Keratinocyte (primary cell): ENCODE results near the gene MTSS2. TPM values are rescaled to one million over a fixed set of nuclear protein-coding genes. Genes with fewer than 3 reads are reported as not detected.

Source experiments
- DNase-seq: peaks from one replicate; pipeline ENCODE4 v3.0.0-alpha.2; 2011; ENCODE audit warnings: low read depth, missing footprints, low spot score
- FAIRE-seq: peaks from 2 replicates; lab custom pipeline; 2011; peaks lifted over from hg19 to GRCh38; lab: Jason Lieb, UNC
- H2AFZ ChIP-seq: 2 replicates; pipeline ENCODE4 v1.6.0; 2012; ENCODE audit warnings: low read length, control low read depth, inconsistent platforms; ENCODE audit not compliant: control insufficient read depth
- H3K27ac ChIP-seq: 2 replicates; pipeline ENCODE4 v1.5.1; 2011; ENCODE audit warnings: low read length; ENCODE audit not compliant: control insufficient read depth, insufficient read depth
- H3K27me3 ChIP-seq: 3 replicates; pipeline ENCODE4 v1.6.0; 2011; ENCODE audit warnings: low read length; ENCODE audit not compliant: control insufficient read depth, insufficient read depth; ENCODE audit errors: extremely low read depth
- H3K36me3 ChIP-seq, 2 experiments: 2 replicates in 1 of 2; 3 replicates in 1 of 2; pipeline ENCODE4 v1.5.1; 2011; ENCODE audit warnings: low read length in 2 of 2, mild to moderate bottlenecking in 1 of 2; ENCODE audit not compliant: control insufficient read depth in 2 of 2, insufficient read depth in 2 of 2; ENCODE audit errors: extremely low read depth in 1 of 2
- H3K4me1 ChIP-seq: 3 replicates; pipeline ENCODE4 v1.5.1; 2011; ENCODE audit warnings: low read length; ENCODE audit not compliant: control insufficient read depth, insufficient read depth; ENCODE audit errors: extremely low read depth
- H3K4me2 ChIP-seq: 3 replicates; pipeline ENCODE4 v1.6.0; 2011; ENCODE audit warnings: low read depth, low read length; ENCODE audit not compliant: control insufficient read depth, insufficient read depth; ENCODE audit errors: extremely low read depth
- H3K4me3 ChIP-seq, 3 experiments: fragments of 200-600 bp in 1 of 3; sonication (generic) in 1 of 3; 2 replicates in 2 of 3; 3 replicates in 1 of 3; pipeline ENCODE4 v1.5.1; 2011 to 2016; ENCODE audit warnings: low read length in 3 of 3, mild to moderate bottlenecking in 3 of 3, control low read depth in 2 of 3, inconsistent platforms in 1 of 3, low read depth in 1 of 3, mixed read lengths in 1 of 3, mixed run types in 1 of 3, moderate library complexity in 1 of 3; ENCODE audit not compliant: control insufficient read depth in 2 of 3, insufficient read depth in 2 of 3; ENCODE audit errors: extremely low read depth in 1 of 3
- H3K79me2 ChIP-seq: 2 replicates; pipeline ENCODE4 v1.6.0; 2012; ENCODE audit warnings: low read length; ENCODE audit not compliant: control insufficient read depth, insufficient read depth
- H3K9ac ChIP-seq: 3 replicates; pipeline ENCODE4 v1.6.0; 2011; ENCODE audit warnings: low read length; ENCODE audit not compliant: control insufficient read depth, insufficient read depth; ENCODE audit errors: extremely low read depth
- H3K9me1 ChIP-seq: 3 replicates; pipeline ENCODE4 v1.6.0; 2011; ENCODE audit warnings: low read length; ENCODE audit not compliant: control insufficient read depth, insufficient read depth; ENCODE audit errors: extremely low read depth
- H3K9me3 ChIP-seq: 2 replicates; pipeline ENCODE4 v1.5.1; 2012; ENCODE audit warnings: low read depth, low read length; ENCODE audit not compliant: control insufficient read depth
- H4K20me1 ChIP-seq: 3 replicates; pipeline ENCODE4 v1.6.0; 2011; ENCODE audit warnings: low read length; ENCODE audit not compliant: control insufficient read depth, insufficient read depth; ENCODE audit errors: extremely low read depth
- EZH2 ChIP-seq: IDR thresholded peaks from one replicate; pipeline ENCODE4 v1.6.1; 2012; ENCODE audit warnings: inconsistent platforms, mild to moderate bottlenecking, low read length, moderate library complexity
- dilution Hi-C: fragments of 300-500 bp; cut with MboI; formaldehyde crosslinking; loops from one replicate; pipeline ENCODE4 v1.7.0; 2020; ENCODE audit warnings: low sequenced_read_pairs; ENCODE audit not compliant: extremely low pct_ligation_motif_present
- polyA plus RNA-seq, 5 experiments: library from polyadenylated mRNA; depleted of rRNA in 3 of 5; stranded (reverse) in 3 of 5; stranded (forward) in 1 of 5; unstranded in 1 of 5; fragments of >200 nt; gene quantifications; 1 replicate in 1 of 5; 2 replicates in 3 of 5; 3 replicates in 1 of 5; pipeline versions ENCODE4 v1.2.1 to v1.2.3, GENCODE V29; 2011 to 2012; ENCODE audit warnings: missing spikeins in 2 of 5, low read depth in 1 of 5, low replicate concordance in 1 of 5
- TF ChIP-seq, protein P1 (sequence below), 3 experiments: IDR thresholded peaks in 1 of 3; conservative IDR thresholded peaks in 1 of 3; optimal IDR thresholded peaks in 1 of 3; 2 replicates in 2 of 3; 3 replicates in 1 of 3; pipeline versions ENCODE3 to v1.5.1; 2011; ENCODE audit warnings: low read length in 3 of 3, mild to moderate bottlenecking in 3 of 3, moderate library complexity in 2 of 3, control low read depth in 1 of 3, inconsistent platforms in 1 of 3; ENCODE audit not compliant: insufficient read depth in 2 of 3; ENCODE audit errors: extremely low read depth in 1 of 3

MTSS2 gene
- polyA plus RNA-seq, 1 donor (not counting 4 experiments of a cell fraction or from before 2014, with no cell fraction given) = 13.3 TPM

- no peak for TF ChIP-seq EZH2
- TF ChIP-seq, protein P1, sequence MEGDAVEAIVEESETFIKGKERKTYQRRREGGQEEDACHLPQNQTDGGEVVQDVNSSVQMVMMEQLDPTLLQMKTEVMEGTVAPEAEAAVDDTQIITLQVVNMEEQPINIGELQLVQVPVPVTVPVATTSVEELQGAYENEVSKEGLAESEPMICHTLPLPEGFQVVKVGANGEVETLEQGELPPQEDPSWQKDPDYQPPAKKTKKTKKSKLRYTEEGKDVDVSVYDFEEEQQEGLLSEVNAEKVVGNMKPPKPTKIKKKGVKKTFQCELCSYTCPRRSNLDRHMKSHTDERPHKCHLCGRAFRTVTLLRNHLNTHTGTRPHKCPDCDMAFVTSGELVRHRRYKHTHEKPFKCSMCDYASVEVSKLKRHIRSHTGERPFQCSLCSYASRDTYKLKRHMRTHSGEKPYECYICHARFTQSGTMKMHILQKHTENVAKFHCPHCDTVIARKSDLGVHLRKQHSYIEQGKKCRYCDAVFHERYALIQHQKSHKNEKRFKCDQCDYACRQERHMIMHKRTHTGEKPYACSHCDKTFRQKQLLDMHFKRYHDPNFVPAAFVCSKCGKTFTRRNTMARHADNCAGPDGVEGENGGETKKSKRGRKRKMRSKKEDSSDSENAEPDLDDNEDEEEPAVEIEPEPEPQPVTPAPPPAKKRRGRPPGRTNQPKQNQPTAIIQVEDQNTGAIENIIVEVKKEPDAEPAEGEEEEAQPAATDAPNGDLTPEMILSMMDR (optimal IDR thresholded peaks at IDR 0.05 in 1 of 3, IDR thresholded peaks at IDR 0.05 in 1 of 3, conservative IDR thresholded peaks at IDR 0.05 in 1 of 3; ENCODE audit: extremely low read depth in 1 of 3, insufficient read depth in 2 of 3, low read length in 3 of 3) = no peak
- H3K9me1 ChIP-seq = no peaks in the 10 kb centered on the region
- H3K79me2 ChIP-seq = no peaks in the 10 kb centered on the region
- peaks cover 0 to 14% of the 10 kb centered on the region in 2 experiments for H3K36me3 ChIP-seq
- H4K20me1 ChIP-seq = no peaks in the 10 kb centered on the region
- no peaks in the 10 kb centered on the region for H3K4me1 ChIP-seq
- no peak overlapping the region for H3K4me3 ChIP-seq
- H3K4me2 ChIP-seq = no peak overlapping the region
- dilution Hi-C loops = no loop called here
- no peak for FAIRE-seq
- no peak for DNase-seq
- no peaks in the 10 kb centered on the region for H3K9me3 ChIP-seq
- H3K27me3 ChIP-seq = no peaks in the 10 kb centered on the region
- no peak overlapping the region for H3K9ac ChIP-seq
- no peak overlapping the region for H3K27ac ChIP-seq
- no peak overlapping the region for H2AFZ ChIP-seq
Measured at GRCh38 chr16:70725912-70726828, 40.3 kb upstream of the MTSS2 start.

DNA sequence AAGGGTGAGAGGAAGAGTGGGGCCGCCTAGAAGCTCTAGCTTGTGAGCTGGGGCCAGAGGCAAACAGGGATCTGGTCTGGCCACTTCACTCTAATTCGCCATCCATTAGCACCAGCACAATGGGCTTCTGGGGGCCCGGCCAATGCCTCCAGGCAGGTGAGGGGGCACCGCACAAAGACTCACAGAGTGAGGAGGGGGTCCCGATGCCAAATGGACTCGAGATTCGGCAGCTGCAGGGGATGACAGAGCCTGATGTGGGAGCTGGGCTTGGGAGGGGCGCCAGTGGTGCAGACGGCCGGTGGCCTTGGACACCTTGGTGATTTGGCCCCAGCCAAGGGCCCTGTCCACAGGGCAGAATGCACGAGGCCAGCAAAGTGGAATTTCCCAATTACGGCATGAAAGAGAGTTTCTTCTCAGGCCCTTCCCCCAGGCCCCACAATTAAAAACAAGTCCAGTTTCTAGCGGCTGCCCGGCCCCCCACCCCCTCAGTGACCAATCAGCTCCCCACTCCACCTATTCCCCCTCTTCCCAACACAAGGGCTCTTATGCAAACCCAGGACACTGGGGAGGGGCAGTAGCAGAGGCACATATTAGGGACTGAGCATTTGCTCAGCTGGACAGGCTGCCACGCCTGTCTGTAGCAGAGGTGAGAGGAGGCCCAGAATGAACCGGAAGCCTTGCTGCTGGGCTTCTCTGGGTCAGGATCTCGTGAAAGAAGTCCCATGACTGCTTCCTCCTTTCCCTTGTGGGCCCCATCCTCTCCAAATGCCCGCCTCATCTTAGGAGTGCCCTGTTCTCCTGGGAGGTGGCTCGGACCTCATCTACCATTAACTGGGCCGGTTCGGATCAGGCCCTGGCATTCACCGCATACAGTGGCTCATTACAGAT is 39.4 kb upstream of the MTSS2 start:
- no peak for TF ChIP-seq EZH2
- TF ChIP-seq, protein P1 (optimal IDR thresholded peaks at IDR 0.05 in 1 of 3, IDR thresholded peaks at IDR 0.05 in 1 of 3, conservative IDR thresholded peaks at IDR 0.05 in 1 of 3; ENCODE audit: extremely low read depth in 1 of 3, insufficient read depth in 2 of 3, low read length in 3 of 3) = no peak
- H3K27me3 ChIP-seq = no peaks in the 10 kb centered on the region
- H3K4me3 ChIP-seq = no peak overlapping the region
- H4K20me1 ChIP-seq = no peaks in the 10 kb centered on the region
- peaks cover 0 to 12% of the 10 kb centered on the region in 2 experiments for H3K36me3 ChIP-seq
- no peaks in the 10 kb centered on the region for H3K79me2 ChIP-seq
- H3K4me1 ChIP-seq = no peaks in the 10 kb centered on the region
- dilution Hi-C loops = no loop called here
- DNase-seq = no peak
- H3K27ac ChIP-seq = no peak overlapping the region
- no peaks in the 10 kb centered on the region for H3K9me3 ChIP-seq
- no peak overlapping the region for H2AFZ ChIP-seq
- no peak for FAIRE-seq
- no peak overlapping the region for H3K4me2 ChIP-seq
- no peaks in the 10 kb centered on the region for H3K9me1 ChIP-seq
- H3K9ac ChIP-seq = no peak overlapping the region
